GM13977 (cell line): ENCODE results near the gene MEPE.

Experiments used
- DNase-seq: peaks from one replicate; pipeline ENCODE4 v3.0.0; 2012; ENCODE audit warnings: low spot score
- CTCF ChIP-seq: IDR thresholded peaks from 2 replicates; pipeline ENCODE4 v1.5.1; 2012; ENCODE audit warnings: mild to moderate bottlenecking, control low read depth; ENCODE audit not compliant: insufficient read depth; ENCODE audit errors: extremely low read depth, missing control alignments
- in situ Hi-C: fragments of 300-500 bp; cut with MboI; formaldehyde crosslinking; loops from one replicate; pipeline ENCODE4 v1.12.0; 2022; ENCODE audit warnings: low sequenced_read_pairs, low pct_unique_long_range_greater_than_20kb, mixed read lengths, inconsistent platforms; ENCODE audit not compliant: unreplicated experiment

MEPE gene

GRCh38 chr4:87823724-87824123 lies 9.0 kb upstream of the MEPE start:
- TF ChIP-seq CTCF, result no peak
- in situ Hi-C loops, result no loop called here

GRCh38 chr4:87824352-87824751 lies 8.4 kb upstream of the MEPE start:
- in situ Hi-C loops, result no loop called here
- no peak for DNase-seq
- TF ChIP-seq CTCF, result no peak

More at GRCh38 chr4:87823724-87824123, 9.0 kb upstream of the MEPE start:
- no peak for DNase-seq

- in situ Hi-C loops, result loop anchor here (25.0 kb wide), 1 partner anchor 472 kb away; no protein-coding TSS in a partner anchor
- TF ChIP-seq CTCF, result no peak
- no peak for DNase-seq
These were observed 1.6 kb downstream of the MEPE start for GRCh38 chr4:87834401-87834800.

- DNase-seq, result no peak
- in situ Hi-C loops, result loop anchor here (25.0 kb wide), 1 partner anchor 473 kb away; no protein-coding TSS in a partner anchor
- TF ChIP-seq CTCF, result no peak
These were observed 2.4 kb downstream of the MEPE start for GRCh38 chr4:87835197-87835596.

GRCh38 chr4:87835743-87836142 lies 3.0 kb downstream of the MEPE start:
- DNase-seq, result no peak
- no peak for TF ChIP-seq CTCF
- in situ Hi-C loops, result loop anchor here (25.0 kb wide), 1 partner anchor 473 kb away; no protein-coding TSS in a partner anchor

GRCh38 chr4:87838205-87838604 lies 5.4 kb downstream of the MEPE start:
- no peak for DNase-seq
- in situ Hi-C loops, result loop anchor here (25.0 kb wide), 1 partner anchor 476 kb away; no protein-coding TSS in a partner anchor
- no peak for TF ChIP-seq CTCF

- TF ChIP-seq CTCF, result peak; percentile 51
- DNase-seq, result no peak
- in situ Hi-C loops, result loop anchor here (25.0 kb wide), 1 partner anchor 477 kb away; no protein-coding TSS in a partner anchor
These were observed 6.3 kb downstream of the MEPE start for GRCh38 chr4:87838890-87839591.
